GM12891 (cell line): Measurements from ENCODE around the gene IFRD1.

ENCODE experiments used
- PAX5 ChIP-seq: IDR thresholded peaks from 2 replicates; pipeline ENCODE4 v1.6.1; 2011; ENCODE audit warnings: low read length, moderate library complexity, mild to moderate bottlenecking; ENCODE audit not compliant: insufficient read depth, severe bottlenecking
- POLR2A ChIP-seq: IDR thresholded peaks from 2 replicates; pipeline ENCODE4 v1.6.1; 2011; ENCODE audit warnings: low read depth, low read length, control low read depth
- POLR2AphosphoS5 ChIP-seq: IDR thresholded peaks from 2 replicates; pipeline ENCODE4 v1.6.1; 2011; ENCODE audit warnings: low read depth, low read length, control low read depth
- POU2F2 ChIP-seq: IDR thresholded peaks from 2 replicates; pipeline ENCODE4 v1.6.1; 2011; ENCODE audit warnings: low read depth, mild to moderate bottlenecking, control low read depth, low read length, moderate library complexity
- TAF1 ChIP-seq: IDR thresholded peaks from 2 replicates; pipeline ENCODE4 v1.6.1; 2011; ENCODE audit warnings: low read depth, low read length, control low read depth

GRCh38 chr7:112431803-112432202 is 18.5 kb upstream of the IFRD1 start:
- TF ChIP-seq POLR2AphosphoS5, result no peak
- no peak for TF ChIP-seq POLR2A
- TF ChIP-seq TAF1, result no peak
- TF ChIP-seq PAX5, result no peak
- TF ChIP-seq POU2F2, result no peak
